SH-SY5Y (cell line): ENCODE results near the gene SLC52A3.

Source experiments
- GATA2 ChIP-seq: IDR thresholded peaks from 2 replicates; pipeline ENCODE4 v1.6.1; 2011; ENCODE audit warnings: mild to moderate bottlenecking, low read depth, low read length
- GATA3 ChIP-seq: IDR thresholded peaks from 2 replicates; pipeline ENCODE4 v1.6.1; 2011; ENCODE audit warnings: low read depth, mild to moderate bottlenecking, low read length, moderate library complexity

SLC52A3 gene

DNA sequence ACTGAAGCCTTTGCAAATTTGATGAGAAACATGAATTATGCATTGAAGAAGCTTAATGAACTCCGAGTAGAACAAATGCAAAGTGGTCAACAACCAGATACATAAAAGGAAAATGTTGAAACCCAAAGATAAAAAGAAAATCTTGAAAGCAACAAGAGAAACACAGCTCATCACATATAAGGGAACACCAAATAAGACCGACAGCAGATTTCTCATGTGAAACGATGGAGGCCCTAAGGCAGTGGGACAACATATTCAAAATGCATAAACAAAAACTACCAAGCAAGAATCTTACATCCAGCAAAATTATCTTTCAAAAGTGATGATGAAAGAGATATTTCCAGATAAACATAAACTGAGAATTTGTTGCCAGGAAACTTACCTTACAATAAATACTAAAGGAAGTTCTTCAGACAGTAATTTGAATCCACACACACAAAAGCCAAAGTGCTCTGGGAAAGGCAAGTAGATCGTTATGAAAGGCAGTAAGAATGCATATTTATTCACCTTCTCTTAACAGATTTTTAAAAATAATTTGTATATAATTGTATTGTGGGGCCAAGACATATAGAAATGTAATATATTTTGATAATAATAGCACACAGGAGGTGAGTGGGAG is 22.5 kb downstream of the SLC52A3 start:
- TF ChIP-seq GATA2, result no peak
- no peak for TF ChIP-seq GATA3

DNA sequence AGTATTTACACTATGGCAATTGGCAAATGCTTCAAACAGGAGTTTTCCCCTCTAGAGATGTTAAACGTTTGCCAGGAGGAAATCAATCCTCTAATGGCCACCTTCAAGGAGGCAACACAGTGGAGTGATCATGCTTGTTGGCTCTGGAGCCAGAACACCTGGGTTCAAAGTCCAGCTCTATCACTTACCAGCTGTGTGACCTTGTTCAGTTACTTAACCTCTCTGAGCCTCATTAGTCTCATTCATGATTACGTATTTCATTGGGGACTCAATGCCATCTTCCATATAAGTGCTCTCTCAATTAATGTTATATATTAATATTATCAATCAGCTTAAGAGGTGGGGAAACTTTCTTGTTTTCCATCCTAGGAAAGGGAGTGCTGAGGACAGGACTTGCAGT is 26.1 kb downstream of the SLC52A3 start:
- TF ChIP-seq GATA3, result no peak
- no peak for TF ChIP-seq GATA2

DNA sequence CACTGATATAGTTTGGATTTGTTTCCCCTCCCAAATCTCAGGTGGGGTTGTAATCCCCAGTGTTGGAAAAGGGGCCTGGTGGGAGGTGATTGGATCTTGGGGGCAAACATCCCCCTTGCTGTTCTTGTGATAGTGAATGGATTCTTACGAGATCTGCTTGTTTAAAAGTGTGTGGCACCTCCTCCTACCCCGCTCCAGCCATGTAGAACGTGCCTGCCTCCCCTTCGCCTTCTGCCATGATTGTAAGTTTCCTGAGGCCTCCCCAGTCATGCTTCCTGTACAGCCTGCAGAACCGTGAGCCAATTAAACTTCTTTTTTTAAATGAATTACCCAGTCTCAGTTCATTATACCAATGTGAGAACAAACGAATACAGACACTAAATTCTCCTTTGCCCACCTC is 26.7 kb downstream of the SLC52A3 start:
- no peak for TF ChIP-seq GATA3
- no peak for TF ChIP-seq GATA2

DNA sequence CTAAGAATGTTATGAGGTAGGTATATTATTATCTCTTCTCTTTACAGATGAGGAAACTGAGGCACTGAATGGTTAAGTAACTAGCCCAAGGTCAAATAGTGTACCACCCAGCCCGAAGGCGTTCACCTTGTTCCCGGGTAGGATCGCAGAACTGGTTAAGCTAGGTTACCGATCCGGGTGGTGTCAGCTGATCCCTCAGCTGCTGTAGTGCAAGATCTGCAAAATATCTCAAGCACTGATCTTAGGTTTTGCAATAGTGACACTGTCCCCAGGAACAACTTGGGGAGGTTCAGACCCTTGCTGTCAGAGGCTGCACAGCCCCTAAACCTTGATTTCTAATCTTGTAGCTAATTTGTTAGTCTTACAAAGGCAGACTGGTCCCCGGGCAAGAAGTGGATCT is 28.1 kb downstream of the SLC52A3 start:
- TF ChIP-seq GATA3 (no peak), GATA2 (no peak)

DNA sequence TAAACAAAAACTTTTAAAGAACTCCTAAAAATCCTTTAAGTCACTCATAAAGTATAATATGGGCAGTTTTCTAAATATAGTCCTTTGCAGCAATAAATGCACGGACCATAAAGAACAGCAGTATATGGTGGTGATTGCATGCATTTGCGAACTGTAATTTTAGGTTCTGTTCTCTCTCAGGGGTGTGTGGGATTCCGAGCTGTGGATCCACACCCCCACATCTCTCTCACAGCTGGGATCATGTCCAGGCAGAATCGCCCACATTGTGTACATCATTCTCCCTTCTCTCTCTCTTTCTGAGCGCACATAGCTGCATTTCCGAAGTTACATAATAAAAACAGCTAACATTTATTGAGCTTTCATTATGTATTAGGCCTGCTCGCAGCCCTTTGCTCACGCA is 28.6 kb downstream of the SLC52A3 start:
- TF ChIP-seq GATA3, result no peak
- TF ChIP-seq GATA2, result no peak

DNA sequence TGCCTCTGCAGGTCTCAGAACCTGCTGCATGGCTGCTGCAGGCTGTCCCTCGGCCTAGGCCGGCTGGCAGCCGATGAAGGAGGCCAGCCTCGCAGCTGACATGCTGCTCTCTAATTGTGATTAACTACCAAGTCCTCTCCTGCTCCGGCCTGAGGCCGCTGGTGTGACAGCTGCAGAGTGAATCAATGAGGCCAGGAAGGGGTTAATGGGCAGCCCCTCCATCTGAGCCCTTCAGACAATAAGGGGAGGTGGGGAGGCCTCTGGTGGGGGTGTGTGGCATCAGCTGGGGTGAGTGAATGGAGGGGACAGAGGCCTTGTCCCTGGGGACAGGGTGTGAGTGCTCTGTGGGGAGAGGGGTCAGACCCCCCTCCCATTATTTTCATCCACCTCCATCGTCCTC is 34.4 kb downstream of the SLC52A3 start:
- no peak for TF ChIP-seq GATA2
- TF ChIP-seq GATA3, result no peak

DNA sequence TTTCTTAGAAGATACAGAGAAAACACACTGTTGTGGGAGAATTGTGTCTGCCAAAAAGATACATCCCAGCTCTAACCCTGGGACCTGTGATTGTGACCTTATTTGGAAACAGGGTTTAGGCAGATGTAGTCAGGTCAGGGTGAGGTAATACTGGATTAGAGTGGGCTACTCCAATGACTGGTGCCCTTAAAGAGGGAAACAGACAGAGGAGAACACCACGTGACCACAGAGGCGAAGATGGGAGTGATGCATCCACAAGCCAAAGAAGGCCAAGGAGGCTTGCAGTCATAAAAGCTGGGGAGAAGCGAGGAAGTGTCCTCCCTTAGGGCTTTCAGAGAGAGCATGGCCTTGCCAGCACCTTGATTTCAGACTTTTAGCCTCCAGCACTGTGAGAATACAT is 35.6 kb downstream of the SLC52A3 start:
- TF ChIP-seq GATA3, result no peak
- TF ChIP-seq GATA2, result no peak

DNA sequence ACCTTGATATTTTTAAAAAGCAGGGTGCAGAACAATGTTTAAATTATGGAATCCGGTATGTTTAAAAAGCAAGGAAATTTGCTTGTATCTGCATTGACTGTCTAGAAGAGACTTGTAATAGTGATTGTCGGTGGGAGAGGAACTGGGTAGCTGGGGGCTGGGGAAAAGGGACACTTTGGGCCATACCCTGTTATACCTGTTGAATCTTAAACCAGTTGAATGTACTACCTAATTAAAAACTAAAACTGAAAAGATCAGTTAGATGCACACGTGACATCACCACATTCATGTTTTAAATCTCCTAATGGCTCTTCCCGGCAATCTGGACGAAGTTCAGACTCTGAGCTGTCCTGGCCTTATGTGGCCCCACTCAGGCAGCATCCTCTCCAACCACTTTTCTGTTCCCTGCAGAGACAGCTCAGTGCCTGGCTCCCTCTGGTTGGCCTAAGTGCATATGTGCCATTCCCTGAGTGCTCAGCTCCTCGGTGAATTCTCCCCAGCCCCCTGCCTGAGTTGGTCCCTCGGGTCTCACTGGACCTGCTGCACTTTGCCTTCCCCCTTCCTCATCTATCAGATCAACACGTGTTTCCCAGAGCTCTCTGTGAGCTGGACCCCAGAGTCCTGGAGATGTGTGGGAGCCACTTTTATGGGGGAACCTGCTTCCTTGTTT is 36.3 kb downstream of the SLC52A3 start:
- TF ChIP-seq GATA2 (no peak), GATA3 (no peak)

DNA sequence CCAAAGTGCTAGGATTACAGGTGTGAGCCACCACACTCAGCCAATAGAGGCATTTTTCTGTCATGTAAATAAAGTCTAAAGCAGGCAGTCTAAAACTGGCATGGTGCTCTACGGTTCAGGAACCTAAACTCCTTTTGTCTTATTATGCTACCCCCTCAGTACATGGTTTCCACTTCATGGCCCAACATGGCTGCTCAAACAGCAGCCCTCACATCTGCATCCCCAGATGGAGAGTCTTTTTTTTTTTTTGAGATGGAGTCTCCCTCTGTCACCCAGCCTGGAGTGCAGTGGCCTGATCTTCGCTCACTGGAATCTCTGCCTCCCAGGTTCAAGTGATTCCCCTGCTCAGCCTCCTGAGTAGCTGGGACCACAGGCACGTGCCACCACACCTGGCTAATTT is 38.3 kb downstream of the SLC52A3 start:
- TF ChIP-seq GATA2, result no peak
- no peak for TF ChIP-seq GATA3

DNA sequence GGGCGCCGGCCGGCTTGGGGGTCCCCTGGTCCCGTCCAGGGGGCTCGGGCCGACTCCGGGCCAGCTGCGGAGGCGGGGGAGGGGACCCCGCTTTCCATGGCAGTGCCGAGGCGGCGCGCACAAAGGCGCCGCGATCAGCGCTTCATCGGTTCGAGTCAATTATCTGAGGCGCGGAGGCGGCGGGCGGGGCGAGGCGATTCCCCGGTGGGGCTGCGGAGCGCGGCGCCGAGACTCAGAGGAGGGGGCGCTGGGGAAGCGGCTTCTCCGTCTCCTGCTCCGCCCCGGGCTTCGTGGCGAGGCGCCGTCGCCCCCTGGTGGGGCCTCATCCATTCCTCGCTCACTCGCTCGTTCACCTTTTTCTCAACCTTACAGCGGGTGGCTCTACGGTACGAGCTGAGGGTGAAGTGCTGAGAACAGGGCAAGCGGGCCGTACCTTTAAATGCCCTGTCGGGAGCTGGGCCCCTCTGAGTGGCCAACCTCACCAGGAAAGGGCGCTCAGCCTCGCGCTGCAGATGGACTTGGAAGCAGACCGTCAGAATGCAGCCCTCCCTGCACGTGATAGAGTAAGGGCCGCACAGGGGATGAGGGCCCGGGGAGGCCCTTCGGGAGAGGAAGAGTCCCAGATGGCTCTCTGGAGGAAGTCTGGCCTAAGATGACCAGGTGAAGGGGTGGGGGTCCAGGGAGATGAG is 39.9 kb downstream of the SLC52A3 start:
- TF ChIP-seq GATA3 (no peak), GATA2 (no peak; the same call in 1 of the 2 replicates)

DNA sequence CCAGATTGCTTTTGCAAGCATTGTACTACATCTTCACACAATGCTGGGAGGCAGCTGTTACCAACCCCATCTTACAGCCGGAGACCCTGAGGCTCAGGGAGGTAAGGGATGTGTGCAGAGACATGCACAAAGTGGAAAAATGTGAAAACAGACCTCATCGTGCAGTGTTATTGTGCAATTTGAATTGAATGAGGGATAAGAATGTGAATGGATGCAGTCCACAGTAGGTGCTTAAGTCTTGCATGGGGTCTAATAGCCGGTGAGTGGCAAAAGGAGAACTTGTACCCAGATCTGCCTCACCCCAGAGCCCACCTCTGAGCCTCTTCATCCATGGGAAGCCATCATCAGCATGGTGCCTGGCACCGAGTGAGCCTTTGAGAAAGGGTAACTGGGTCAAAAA is 42.1 kb downstream of the SLC52A3 start:
- TF ChIP-seq GATA3 (no peak), GATA2 (no peak)

DNA sequence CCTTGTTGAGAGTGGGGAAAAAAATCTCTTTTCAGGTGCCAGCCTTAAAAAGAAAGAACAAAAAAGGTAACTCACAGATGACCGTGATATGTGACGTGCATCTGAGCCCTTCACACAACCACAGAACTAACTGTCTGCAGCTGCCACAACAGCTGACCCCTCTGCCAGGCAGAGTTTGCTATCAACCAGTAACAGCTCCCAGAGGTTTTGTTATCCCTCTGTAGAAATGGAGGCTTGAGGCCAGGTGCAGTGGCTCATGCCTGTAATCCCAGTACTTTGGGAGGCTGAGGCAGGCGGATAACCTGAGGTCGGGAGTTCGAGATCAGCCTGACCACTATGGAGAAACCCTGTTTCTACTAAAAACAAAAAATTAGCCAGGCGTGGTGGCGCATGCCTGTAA is 42.8 kb downstream of the SLC52A3 start:
- TF ChIP-seq GATA2 (no peak), GATA3 (no peak)

DNA sequence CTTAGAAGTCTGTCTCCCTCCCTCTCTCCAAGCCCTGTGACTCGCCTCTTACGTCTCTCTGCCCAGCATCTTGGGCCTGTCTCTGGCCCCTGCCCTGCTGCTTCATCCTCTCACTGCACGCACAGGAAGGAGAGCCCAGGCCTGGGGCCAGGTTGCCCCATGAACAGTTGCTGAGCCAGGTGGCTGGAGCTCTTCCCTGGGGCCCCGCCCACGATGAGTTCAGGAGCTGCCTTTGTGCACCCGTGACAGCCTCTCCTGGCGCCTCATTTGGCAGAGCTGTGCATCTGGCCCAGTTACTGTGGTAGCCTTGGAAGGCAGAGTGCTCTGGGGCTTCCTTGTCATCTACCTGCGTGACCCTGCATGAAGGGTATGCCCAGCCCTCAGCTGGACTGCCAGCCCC is 44.5 kb downstream of the SLC52A3 start:
- no peak for TF ChIP-seq GATA3
- TF ChIP-seq GATA2, result no peak

DNA sequence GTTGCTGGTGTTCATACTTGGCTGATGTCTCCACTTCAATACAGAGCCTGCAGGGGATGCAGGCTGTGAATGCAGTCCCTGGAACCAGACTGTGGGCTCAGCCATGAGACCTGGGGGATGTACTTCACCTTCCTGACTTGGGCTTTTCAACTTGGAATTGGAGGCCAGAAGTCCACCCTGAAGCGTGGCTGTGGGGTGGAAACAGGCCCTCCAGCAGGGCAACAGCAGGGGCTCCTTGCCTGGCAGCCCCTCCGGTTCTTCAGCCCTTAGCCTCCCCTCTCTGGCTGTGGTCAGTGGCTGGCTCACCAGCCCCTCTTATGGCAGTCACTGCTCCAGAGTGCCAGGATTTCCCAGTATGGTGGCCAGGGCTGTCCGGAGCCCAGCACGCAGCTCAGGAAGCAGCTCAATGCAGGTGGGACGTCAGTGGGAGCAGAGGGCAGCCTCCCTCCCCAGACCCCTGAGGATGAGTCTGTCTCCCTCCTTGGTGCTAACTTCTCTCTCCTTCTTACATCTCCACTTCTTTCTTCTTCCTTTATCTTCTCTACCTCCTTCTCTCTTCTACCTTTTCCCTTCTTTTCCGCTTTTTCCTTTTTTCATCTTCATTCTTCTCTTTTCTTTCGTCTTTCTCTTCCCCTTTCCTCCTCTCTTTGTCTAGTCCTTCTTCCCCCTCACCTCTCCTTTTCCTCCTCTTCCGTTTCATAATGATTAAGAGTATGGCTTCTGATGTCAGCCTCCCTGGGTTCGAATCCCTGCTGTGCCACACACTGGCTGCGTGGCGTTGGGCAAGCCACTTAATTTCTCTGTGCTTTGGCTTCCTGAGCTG is 45.3 kb downstream of the SLC52A3 start:
- TF ChIP-seq GATA3 (no peak), GATA2 (no peak)
